GM18870 (cell line): ENCODE data around the gene ST6GAL1.

ENCODE experiments used
- ATAC-seq: cut with Tn5 transposase; IDR thresholded peaks from one replicate; pipeline ENCODE4 v1.9.1; 2021; ENCODE audit warnings: moderate library complexity; ENCODE audit not compliant: unreplicated experiment

Gene ST6GAL1

GRCh38 chr3:186915806-186916796 lies 14.2 kb upstream of the ST6GAL1 start:
- no peak for ATAC-seq

DNA sequence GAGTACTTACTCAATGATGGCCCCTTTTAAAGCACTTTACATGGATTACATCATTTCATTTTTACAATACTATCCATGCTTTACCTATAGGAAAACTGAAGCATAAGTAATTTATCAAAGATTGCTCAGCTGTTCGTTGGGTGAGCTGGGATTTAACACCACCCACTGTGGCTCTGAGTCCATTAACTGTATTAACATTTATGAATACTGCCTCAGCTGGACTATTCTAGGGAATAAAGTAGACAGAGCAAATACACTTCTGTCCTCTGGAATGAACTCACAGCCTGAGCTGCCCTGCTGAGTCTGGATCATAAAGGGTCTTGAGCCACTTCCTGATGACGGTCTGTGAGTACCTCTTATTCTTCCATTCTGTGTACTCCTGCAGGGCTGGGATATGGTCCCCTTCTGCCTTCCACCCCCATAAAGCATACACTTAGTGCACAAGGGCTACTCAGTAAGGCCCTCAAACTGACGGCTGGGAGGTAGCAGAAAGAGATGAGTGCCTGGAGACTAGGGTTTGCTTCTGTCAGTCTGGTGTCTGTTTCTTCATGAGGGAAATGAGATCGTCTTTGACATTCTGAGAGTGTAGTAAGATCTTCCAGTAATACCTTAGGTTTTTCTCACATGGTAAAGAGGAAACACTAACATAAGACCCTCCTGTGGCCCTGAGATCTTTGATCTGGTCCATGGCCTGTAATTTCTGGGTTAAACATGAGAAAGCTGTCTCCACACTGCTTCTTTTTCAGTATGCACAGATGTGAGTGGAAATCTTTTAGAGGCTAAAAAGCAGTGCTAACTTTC lies 12.6 kb upstream of the ST6GAL1 start:
- ATAC-seq: no peak

DNA sequence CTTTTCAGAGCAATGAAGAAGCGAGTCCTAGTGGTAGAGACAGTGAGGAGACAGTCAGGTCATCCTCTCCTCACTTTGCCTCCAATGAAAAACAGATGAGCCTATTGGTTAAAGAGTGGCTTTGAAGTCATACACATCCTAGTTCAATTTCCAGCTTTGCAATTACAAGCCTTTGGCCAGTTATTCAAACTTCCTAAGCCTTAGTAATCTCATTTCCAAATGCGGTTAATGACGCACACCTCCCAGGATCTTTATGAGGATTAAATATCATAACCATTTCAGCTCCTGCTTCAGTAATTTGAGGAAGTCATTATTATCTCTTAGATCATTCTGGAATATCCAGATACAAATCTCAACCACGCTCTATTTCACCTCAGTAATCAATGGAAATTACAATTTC lies 10.0 kb upstream of the ST6GAL1 start:
- no peak for ATAC-seq

DNA sequence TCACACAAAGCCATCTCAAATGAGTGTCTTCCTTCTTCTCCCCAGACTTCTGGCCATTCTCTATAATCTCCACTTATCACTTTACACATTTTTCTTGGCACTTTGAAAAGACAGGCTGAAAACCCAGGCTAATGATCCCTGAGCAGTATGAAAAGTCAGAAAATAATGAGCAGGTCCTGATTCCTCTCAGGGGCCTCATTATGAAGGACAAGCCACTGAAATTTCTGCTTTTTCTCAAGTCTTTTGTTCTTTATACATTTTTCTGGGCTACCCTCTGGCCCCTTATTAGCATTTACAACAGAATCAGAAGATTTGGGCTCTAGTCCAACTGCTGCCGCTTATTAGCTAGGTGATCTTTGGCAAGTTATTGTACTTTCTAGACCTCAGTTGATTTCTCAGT lies 9.5 kb upstream of the ST6GAL1 start:
- no peak for ATAC-seq

- ATAC-seq: no peak
Observed at GRCh38 chr3:186921578-186921977, 8.7 kb upstream of the ST6GAL1 start.

GRCh38 chr3:186922224-186922623 lies 8.1 kb upstream of the ST6GAL1 start:
- ATAC-seq: no peak

- ATAC-seq: no peak
Observed at GRCh38 chr3:186922790-186923189, 7.5 kb upstream of the ST6GAL1 start.

- no peak for ATAC-seq
Observed at GRCh38 chr3:186923241-186923640, 7.1 kb upstream of the ST6GAL1 start.

DNA sequence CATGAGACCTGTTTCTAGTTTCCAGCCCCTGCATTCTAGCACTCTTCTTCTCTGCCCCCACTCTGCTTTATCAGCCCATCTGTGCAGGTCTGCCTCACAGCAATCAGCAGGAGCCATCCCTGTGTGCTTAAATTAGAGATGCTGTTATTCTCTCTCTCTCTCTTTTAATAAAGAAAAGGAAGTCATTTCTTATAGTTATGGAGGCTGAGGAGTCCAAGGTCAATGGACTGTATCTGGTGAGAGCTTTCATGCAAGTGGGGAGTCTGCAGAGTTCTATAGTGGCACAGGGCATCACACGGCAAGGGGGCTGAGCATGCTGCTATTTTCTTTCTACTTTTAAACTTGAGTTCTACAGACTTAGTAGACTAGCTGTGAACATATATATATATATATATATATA lies 4.5 kb upstream of the ST6GAL1 start:
- no peak for ATAC-seq

DNA sequence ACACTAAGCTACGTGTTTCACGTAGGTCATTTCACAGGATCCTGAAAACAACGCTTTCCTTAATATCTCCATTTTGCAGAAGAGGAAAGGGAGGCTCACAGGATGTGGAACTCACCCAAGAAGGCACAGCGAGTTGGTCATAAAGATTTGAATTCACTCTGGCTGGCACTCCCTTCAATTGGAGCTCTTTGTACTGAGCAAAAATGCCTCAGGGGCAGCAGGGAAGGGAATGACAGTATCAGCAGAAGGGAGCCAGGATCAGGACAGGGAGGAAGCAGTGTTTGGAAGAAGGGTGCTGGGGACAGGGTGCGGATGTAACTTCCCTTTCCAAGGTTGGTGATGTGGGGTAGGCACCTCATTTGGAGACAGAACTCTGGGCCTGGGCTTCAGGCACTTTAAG lies 1.1 kb upstream of the ST6GAL1 start:
- ATAC-seq: no peak

- ATAC-seq: no peak
Observed at GRCh38 chr3:186929685-186930084, 641 bp upstream of the ST6GAL1 start.

DNA sequence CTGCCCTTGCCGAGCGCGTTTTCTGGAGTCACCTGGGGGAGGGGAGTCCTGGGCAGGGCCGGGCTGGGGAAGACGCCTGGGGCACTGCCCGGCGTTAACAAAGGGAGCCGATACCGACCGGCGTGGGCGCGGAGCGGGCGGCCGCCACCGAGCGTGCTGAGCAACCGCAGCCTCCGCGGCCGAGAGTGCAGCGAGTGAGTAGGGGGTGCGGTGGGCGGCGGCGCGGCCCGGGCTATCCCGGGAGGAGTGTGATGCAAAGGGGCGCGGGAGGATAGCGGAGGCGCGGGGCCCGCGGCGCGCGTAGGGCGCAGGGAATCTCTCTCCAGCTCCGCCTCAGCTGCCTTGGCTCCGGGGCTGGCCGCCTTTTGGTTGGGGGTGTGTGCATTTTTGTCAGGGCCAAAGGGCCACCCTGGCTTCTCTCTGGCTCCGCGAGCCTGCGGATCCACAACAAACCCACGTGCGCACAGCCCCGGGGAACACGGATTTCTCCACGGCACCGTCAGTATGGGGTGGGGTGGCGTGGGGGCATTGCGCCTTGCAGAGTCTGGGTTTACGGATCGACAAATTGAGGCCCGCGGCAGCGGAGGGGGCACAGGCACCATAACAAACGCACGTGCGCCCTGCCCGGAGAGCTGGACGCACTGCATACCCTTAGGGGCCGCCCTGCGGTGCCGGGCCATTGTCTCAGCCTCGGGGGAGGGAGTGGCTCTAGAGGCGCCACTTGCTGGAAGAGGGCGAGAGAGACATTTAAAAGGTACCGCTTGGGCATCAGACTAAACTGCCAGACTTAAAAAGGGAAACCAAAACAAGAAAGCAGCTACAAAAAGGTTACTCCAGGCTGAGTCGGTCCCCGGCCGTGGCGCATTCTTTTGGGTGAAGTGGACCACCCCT lies 560 bp downstream of the ST6GAL1 start:
- peak; percentile 75 for ATAC-seq

- ATAC-seq: no peak
Observed at GRCh38 chr3:186931532-186932280, 1.4 kb downstream of the ST6GAL1 start.

- ATAC-seq: no peak
Observed at GRCh38 chr3:186932281-186933181, 2.2 kb downstream of the ST6GAL1 start.

DNA sequence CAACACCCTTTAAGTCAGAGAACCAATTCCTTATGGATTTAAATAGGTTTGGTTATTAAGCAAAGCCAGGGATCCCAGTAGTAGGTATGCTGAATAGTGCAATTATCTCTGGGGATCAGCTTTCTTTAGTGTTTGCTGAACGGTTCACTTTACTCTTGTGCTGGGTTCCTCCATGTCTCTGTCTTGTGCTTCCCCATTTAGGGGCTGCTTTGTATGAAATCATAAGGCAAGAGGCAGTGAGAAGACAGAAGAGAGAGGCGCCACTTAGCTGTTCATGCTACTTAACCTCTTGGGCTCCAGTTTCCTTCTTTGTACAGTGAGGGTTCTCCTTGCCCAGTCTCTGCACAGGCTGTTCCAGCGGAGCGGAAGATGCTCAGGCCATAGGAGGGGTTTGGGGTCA lies 3.5 kb downstream of the ST6GAL1 start:
- no peak for ATAC-seq

DNA sequence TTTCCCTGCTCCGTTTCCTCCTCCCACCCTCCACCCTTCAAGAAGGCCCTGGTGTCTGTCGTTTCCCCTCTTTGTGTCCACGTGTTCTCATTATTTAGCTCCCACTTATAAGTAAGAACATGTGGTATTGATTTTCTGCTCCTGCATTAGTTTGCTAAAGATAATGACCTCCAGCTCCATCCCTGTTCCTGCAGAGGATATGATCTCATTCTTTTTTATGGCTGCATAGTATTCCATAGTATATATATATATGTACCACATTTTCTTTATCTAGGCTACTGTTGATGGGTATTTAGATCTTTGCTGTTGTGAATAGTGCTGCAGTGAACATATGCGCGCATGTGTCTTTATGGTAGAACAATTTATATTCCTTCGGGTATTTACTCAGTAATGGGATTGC lies 4.8 kb downstream of the ST6GAL1 start:
- no peak for ATAC-seq

DNA sequence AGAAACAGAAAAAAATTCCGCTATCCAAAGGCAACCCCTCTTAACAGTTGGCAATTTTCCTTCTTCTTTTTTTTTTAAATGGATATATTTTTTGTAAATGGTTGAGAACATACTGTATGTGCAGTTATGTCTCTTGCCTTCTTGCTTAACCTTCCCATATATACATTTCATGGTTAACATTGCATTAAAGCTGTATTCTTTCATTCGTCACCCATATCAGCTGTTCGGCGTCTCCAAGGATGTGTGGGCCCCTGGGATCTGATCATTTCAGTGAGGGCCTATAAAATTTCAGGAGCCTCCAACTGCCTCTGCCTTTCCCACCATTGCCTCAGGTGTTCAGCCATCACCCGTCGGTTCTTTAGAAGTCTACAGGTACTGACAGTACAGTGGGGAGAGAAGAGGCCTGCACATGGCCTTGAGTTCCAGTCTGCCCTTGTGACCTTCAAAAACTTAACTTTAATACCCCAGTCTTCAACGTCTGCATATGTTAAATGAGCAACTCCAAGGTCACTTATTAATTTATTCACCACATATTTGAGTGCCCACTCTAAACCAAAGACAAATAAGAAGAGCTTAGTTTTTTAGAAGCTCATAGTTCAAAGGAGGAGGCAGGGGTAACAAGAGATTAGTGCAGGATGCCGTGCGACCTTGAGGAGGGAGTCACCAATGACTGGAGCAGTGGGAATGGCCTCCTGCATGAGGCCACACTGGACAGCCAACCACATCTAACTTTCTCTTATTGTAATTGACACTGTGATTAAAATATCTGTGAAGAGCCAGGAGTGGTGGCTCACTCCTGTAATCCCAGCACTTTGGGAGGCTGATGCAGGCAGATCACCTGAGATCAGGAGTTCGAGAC lies 6.9 kb downstream of the ST6GAL1 start:
- no peak for ATAC-seq

GRCh38 chr3:186938716-186939115 lies 8.4 kb downstream of the ST6GAL1 start:
- no peak for ATAC-seq
